Lower lobe of right lung (tissue), 2 donors: ENCODE data around the gene MACF1. TPM values are rescaled to one million over a fixed set of nuclear protein-coding genes. Genes with fewer than 3 reads are reported as not detected.

Source experiments
- ATAC-seq, 2 donors: fragments of 200-7000 bp; cut with Tn5 transposase; one replicate each; pipeline ENCODE4 v1.9.1; 2020 to 2022; ENCODE audit warnings: mild to moderate bottlenecking in 2 of 2, moderate library complexity in 2 of 2
- DNase-seq: peaks from one replicate; pipeline ENCODE4 v3.0.0-alpha.2; 2020
- H3K27ac ChIP-seq: fragments of 200-600 bp; one replicate; pipeline ENCODE4 v1.8.0; 2022
- H3K27me3 ChIP-seq: fragments of 200-600 bp; one replicate; pipeline ENCODE4 v1.8.0; 2022; ENCODE audit warnings: low read depth
- H3K36me3 ChIP-seq: fragments of 200-600 bp; one replicate; pipeline ENCODE4 v1.8.0; 2022; ENCODE audit warnings: mild to moderate bottlenecking
- H3K4me1 ChIP-seq: fragments of 200-600 bp; one replicate; pipeline ENCODE4 v1.8.0; 2022
- H3K4me3 ChIP-seq: fragments of 200-600 bp; one replicate; pipeline ENCODE4 v1.8.0; 2022; ENCODE audit warnings: mild to moderate bottlenecking
- H3K9me3 ChIP-seq: fragments of 200-600 bp; one replicate; pipeline ENCODE4 v1.8.0; 2022
- intact Hi-C: fragments of 100-400 bp; cut with DNase I; formaldehyde crosslinking; loops from one replicate; pipeline ENCODE4 v1.11.0; 2022
- total RNA-seq: library from RNA; stranded (reverse); fragmentation: NEBNext Ultra II Directional; extraction: Animal tissue kit (Norgen Biotek cat#: 25700); gene quantifications from one replicate; pipeline ENCODE4 v1.2.1, GENCODE V29; 2021
- TF ChIP-seq, protein P1 (sequence below): fragments of 200-600 bp; IDR thresholded peaks from one replicate; pipeline ENCODE4 v1.8.0; 2022; ENCODE audit warnings: antibody characterized with exemption, mild to moderate bottlenecking
- donor health status: DM: no; HTN: yes; CAD: no; lungs with severe emphysema.

The MACF1 gene
- total RNA-seq, 1 donor from 2014 or later, result 506 TPM

DNA sequence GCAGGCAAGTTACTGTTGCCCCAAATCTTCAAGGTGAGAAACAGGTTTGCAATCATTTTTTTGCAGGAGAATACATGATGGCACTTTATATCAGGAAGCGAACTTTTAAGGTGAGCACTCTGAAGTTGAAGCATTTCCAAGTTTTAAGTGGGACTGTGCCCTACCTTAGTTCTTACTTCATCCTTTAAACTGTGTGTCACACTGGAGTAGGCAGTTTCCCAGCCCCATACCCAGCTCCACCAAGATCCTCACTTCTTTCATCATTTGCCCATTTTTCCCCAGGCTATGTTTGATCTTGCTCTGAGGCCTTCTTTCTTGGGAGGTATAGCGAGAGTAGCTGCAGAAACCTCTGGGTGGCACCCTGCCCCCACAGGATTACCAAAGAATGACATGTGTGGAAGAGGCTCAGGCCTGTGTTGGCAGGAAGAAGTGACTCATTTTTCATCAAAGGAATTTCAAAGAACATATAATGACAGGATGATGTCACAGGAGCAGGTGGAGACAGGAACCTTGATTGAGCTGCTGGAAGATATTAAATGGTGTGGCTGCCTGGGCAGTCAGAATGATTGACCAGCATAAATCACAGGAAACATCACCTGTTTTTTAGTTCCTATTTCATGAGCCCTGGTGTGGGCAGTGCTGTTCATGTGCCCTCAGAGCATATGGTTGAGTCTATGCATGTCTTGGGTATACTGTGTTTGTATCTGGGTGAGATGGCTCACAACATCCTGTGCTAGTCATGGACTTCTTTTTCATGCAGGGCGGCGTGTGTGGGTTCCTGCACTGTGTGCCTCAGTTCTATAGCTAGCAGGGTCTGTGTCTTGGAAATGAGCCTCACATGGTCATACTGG, 20.8 kb upstream of the MACF1 start:
- TF ChIP-seq, protein P1, sequence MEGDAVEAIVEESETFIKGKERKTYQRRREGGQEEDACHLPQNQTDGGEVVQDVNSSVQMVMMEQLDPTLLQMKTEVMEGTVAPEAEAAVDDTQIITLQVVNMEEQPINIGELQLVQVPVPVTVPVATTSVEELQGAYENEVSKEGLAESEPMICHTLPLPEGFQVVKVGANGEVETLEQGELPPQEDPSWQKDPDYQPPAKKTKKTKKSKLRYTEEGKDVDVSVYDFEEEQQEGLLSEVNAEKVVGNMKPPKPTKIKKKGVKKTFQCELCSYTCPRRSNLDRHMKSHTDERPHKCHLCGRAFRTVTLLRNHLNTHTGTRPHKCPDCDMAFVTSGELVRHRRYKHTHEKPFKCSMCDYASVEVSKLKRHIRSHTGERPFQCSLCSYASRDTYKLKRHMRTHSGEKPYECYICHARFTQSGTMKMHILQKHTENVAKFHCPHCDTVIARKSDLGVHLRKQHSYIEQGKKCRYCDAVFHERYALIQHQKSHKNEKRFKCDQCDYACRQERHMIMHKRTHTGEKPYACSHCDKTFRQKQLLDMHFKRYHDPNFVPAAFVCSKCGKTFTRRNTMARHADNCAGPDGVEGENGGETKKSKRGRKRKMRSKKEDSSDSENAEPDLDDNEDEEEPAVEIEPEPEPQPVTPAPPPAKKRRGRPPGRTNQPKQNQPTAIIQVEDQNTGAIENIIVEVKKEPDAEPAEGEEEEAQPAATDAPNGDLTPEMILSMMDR, result peak; percentile 48
- intact Hi-C loops, result no loop called here
- no peaks in the 10 kb centered on the region for H3K27me3 ChIP-seq
- no peaks in the 10 kb centered on the region for H3K9me3 ChIP-seq
- H3K4me3 ChIP-seq, result no peak overlapping the region
- peak; percentile 84 to 91 for ATAC-seq
- no peaks in the 10 kb centered on the region for H3K36me3 ChIP-seq
- DNase-seq, result peak; percentile 65
- H3K27ac ChIP-seq, result peak overlapping the region; percentile 61
- H3K4me1 ChIP-seq, result peaks cover 62% of the 10 kb centered on the region

GRCh38 chr1:39184354-39184818, 20.1 kb upstream of the MACF1 start:
- H3K9me3 ChIP-seq, result no peaks in the 10 kb centered on the region
- ATAC-seq, result no peak
- no peak for DNase-seq
- intact Hi-C loops, result no loop called here
- H3K27ac ChIP-seq, result peak overlapping the region; percentile 61
- peaks cover 62% of the 10 kb centered on the region for H3K4me1 ChIP-seq
- no peak overlapping the region for H3K4me3 ChIP-seq
- H3K36me3 ChIP-seq, result no peaks in the 10 kb centered on the region
- TF ChIP-seq, protein P1, result no peak
- no peaks in the 10 kb centered on the region for H3K27me3 ChIP-seq

DNA sequence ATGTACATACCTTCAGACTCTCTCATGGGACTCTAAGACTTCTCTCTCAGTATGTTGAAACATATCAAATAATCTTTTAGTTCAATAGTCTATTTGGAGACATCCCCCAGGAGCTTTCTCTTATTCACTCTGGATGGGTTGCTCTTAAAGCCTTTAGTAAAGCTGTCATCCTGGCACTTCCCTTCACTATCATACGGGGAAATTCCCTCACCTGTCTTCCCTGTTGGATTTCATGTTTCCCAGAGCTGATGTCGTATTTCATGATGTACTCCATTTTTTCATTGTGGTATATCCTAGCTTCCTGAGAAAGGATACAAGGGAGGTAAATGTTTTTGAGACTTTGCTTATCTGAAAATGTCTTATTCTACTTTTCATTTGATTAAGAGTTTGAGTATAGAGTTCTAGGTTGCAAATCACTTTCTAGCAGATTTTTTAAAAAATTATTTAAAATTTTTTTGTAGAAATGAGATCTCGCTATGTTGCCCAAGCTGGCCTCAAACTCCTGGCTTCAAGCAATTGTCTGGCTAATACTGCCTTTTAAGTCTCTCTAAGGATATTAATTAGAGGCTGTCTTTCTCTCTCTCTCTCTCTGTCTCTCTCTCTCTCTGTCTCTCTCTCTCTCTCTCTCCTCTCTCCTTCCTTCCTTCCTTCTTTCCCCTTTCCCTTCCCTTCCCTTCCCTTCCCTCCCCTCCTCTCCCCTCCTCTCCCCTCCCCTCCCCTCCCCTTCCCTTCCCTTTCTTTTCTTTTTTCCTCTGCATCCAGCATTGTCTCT, 17.0 kb upstream of the MACF1 start:
- intact Hi-C loops, result no loop called here
- H3K4me1 ChIP-seq, result peaks cover 85% of the 10 kb centered on the region
- no peaks in the 10 kb centered on the region for H3K36me3 ChIP-seq
- TF ChIP-seq, protein P1, result no peak
- no peaks in the 10 kb centered on the region for H3K27me3 ChIP-seq
- no peaks in the 10 kb centered on the region for H3K9me3 ChIP-seq
- H3K4me3 ChIP-seq, result no peak overlapping the region
- DNase-seq, result no peak
- no peak overlapping the region for H3K27ac ChIP-seq
- no peak for ATAC-seq

DNA sequence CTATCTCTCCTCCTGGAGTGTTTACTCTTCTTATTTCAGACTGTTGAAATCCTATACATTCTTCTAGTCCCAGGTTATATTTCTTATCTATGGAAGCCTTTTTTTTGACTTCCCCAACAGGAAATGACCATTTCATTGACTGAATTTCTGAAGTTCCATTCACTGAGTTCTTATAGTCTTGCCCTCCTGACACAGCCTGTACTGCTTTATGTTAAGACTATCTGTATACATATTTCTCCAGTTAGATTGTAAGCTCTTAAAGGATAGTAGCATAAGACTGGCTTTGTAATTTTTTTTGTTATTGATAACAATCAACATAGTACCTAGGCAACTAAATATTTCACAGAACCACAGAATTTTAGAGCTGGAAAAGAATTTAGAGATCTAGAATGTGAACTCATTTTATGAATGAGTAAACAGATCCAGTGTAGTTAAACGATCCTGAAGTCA, 14.9 kb upstream of the MACF1 start:
- Histone ChIP-seq H3K4me3 (no peak overlapping the region), H3K9me3 (no peaks in the 10 kb centered on the region), H3K36me3 (no peaks in the 10 kb centered on the region), H3K27me3 (no peaks in the 10 kb centered on the region), H3K27ac (peak overlapping the region; percentile 24), H3K4me1 (peaks cover 86% of the 10 kb centered on the region)
- DNase-seq, result no peak
- ATAC-seq, result no peak
- intact Hi-C loops, result loop anchor here (5.0 kb wide), 1 partner anchor 82 kb away; no protein-coding TSS in a partner anchor
- TF ChIP-seq, protein P1, result no peak

DNA sequence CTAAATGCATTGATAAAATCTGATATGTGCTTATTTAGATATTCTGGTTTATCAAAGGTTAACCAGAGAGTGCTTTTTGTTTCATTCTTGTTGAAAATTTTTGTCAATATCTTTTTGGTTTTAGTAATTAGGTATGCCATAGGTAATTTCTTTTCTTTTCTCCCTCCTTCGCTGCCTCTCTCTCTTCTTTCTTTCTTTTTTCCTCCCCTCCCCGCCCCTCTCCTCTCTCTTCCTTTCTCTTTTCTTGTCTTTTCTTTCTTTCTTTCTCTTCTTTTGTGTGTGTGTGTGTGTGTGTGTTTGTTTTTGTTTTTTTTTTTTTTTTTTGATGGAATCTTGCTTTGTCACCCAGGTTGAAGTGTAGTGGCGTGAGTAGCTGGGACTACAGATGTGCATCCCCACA, 14.4 kb upstream of the MACF1 start:
- Histone ChIP-seq H3K4me1 (peaks cover 86% of the 10 kb centered on the region), H3K27ac (no peak overlapping the region)

More for the DNA sequence above, 14.4 kb upstream of the MACF1 start:
- intact Hi-C loops, result loop anchor here (5.0 kb wide), 1 partner anchor 83 kb away; no protein-coding TSS in a partner anchor
- H3K9me3 ChIP-seq, result no peaks in the 10 kb centered on the region
- no peak for DNase-seq
- H3K4me3 ChIP-seq, result no peak overlapping the region
- H3K27me3 ChIP-seq, result no peaks in the 10 kb centered on the region
- no peaks in the 10 kb centered on the region for H3K36me3 ChIP-seq
- ATAC-seq, result no peak
- TF ChIP-seq, protein P1, result no peak
